Measurements from ENCODE around the gene ANKRD36B.
"Not testable (repeated sequence)": the region's sequence is repeated elsewhere in the genome, so short reads cannot be mapped to it uniquely, and the experiment has no call there.

Gene ANKRD36B

DNA sequence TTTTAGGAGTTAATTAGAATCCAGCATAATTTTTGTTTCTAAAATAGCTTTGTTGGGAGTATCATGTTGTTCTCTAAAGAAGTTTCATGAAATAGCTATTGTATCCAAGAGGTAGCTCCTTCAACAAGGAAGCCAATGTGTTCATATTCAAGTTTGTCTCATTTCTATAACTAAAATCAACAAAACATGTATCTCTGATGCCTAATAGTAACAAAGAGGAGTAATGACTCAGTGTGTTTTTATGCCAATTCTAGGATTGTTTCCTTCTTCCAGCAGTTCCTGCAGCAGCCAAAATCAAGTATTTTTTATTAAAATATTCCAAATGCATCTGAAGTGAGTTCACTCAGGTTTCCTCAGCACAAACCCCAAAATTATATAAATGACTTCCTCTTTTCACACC, 41.1 kb downstream of the ANKRD36B start:
- DNase-seq: not testable (repeated sequence)

DNA sequence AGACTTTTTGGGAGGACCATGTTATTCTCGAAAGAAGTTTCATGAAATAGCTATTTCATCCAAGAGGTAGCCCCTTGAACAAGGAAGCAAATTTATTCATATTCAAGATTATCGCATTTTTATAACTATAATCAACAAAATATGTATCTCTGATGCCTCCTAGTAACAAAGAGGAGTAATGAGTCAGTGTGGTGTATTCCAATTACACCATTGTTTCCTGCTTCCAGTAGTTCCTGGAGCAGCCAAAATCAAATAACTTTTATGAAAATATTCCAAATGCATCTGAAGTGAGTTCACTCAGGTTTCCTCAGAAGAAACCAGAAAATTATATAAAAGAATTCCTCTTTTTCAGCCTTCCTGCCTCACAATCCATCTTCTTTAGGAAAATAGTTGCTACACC, 43.0 kb downstream of the ANKRD36B start:
- DNase-seq: no peak

DNA sequence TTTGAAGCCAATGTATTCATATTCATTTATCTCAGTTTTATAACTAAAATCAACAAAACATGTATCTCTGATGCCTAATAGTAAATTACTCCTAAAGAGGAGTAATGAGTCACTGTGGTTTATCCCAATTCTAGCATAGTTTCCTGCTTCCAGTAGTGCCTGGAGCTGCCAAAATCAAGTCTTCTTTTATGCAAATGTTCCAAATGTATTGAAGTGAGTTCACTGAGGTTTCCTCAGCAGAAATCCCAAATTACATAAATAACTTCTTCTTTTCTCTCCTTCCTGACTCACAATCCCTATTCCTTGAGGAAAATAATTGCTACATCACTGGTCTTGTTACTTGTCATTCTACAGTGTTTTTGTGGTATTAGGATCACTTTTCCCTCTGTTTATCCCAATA, 44.8 kb downstream of the ANKRD36B start:
- DNase-seq: not testable (repeated sequence)

DNA sequence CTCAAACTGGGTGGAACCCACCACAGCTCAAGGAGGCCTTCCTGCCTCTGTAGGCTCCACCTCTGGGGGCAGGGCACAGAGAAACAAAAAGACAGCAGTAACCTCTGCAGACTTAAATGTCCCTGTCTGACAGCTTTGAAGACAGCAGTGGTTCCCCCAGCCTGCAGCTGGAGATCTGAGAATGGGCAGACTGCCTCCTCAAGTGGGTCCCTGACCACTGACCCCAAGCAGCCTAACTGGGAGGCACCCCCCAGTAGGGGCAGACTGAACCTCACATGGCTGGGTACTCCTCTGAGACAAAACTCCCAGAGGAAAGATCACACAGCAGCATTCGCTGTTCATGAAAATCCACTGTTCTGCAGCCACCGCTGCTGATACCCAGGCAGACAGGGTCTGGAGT, 63.8 kb downstream of the ANKRD36B start:
- not testable (repeated sequence) for DNase-seq

DNA sequence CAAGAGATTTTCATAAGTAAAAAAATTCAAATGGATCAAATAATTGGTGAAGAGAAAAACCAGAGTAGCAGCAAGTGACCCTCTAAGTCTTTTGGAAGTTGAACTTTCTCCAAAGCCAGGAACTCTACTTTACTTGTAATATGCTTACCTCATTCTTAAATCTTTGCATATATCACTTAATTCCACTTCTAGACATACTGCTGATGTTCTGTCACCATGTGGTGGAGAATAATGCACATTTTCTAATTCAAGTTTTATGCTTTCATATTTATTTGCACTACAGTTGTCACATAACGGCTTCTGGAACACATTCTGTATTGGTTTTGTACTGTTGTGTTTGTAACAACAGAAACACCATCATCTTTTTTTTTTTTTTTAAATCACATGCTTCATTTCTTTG, 65.9 kb downstream of the ANKRD36B start:
- not testable (repeated sequence) for DNase-seq

DNA sequence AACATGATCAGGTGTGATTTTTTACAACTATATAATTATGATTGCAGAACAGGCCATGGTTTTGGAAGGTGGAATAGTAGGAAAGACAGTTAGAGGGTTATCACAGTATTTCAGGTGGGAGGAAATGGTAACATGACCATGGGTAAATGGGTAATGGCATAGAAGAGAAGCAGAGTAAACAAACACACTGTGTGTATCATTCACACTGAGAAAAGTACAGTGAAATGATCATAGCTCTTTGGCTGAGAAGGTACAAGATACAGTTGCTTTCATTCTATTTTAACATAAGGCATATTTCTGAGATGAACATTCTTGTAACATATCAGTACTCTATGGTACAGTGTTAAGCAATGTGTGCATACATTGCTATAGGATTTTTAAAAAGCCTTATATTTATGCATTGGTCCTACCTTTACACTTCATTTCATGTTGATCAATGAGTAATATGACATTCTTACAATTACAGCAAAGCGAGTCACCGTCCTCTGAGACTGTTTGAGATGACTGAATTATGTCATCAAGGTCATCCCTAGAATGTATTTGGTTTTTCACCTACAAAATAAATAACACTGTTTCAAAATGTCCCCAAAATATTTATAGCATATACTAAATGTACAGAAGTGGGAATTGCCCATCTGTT, 66.6 kb downstream of the ANKRD36B start:
- DNase-seq: not testable (repeated sequence)

DNA sequence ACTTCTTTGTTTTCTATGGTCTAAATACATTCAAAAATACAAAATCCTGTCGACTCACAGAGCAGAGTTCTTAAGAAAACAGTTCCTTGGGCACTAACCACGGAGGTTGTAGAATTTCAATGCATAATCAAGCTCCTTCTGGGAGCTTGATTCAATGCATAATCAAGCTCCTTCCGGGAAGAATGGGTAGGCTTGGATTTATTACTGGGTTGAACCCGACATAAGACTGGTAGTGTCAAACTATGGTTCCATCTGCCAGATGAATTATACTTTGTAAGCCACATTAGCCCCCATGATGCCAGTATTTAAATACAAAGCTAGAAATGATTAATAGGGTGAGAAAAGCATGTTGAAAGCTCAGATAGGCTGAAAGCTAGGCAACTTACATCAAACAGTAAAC, 94.0 kb downstream of the ANKRD36B start:
- not testable (repeated sequence) for DNase-seq

DNA sequence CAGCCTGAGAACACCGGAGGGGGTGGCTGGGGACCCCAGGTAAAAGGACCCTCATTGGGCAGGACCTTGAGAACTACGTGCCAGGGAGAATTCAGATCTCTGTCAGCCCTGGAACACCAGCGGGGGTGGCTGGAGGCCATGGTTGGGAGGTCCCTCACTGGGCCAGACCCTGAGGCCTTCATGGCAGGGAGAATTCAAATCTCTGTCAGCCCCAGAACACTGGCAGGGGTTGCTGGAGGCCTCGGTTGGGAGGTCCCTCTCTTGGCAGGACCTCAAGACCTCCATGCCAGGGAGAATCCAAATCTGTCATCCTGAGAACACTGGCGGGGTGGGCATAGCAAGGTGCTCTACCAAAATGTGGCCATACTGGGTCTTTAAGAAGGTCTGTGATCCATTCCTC, 99.5 kb downstream of the ANKRD36B start:
- DNase-seq: not testable (repeated sequence)
